ENCODE data around the gene INO80C.

Gene INO80C

DNA sequence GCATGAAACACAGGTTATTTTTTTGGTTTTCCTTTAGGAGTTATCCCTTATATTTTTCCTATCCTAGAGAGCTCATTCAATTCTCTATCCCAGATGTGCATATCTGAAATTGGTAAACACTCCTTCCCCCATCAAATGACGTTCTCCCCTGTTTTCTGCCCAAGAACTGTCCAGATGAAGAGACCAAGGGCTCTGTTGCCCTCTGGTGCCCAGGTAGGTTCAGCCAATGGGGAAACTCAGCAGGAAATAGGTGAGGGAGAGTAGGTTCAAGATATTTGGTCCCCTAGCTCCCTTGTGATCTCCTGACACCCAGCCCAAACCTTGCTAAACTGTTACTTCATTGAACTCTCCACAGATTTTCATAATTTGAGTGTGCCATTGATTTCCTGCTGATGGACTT is 14.1 kb upstream of the INO80C start:
- TF ChIP-seq, protein P1, sequence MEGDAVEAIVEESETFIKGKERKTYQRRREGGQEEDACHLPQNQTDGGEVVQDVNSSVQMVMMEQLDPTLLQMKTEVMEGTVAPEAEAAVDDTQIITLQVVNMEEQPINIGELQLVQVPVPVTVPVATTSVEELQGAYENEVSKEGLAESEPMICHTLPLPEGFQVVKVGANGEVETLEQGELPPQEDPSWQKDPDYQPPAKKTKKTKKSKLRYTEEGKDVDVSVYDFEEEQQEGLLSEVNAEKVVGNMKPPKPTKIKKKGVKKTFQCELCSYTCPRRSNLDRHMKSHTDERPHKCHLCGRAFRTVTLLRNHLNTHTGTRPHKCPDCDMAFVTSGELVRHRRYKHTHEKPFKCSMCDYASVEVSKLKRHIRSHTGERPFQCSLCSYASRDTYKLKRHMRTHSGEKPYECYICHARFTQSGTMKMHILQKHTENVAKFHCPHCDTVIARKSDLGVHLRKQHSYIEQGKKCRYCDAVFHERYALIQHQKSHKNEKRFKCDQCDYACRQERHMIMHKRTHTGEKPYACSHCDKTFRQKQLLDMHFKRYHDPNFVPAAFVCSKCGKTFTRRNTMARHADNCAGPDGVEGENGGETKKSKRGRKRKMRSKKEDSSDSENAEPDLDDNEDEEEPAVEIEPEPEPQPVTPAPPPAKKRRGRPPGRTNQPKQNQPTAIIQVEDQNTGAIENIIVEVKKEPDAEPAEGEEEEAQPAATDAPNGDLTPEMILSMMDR (IDR thresholded peaks at IDR 0.05; ENCODE audit: low read depth, low read length, missing control alignments), result peak; percentile 10
- no peaks in the 10 kb centered on the region for H3K36me3 ChIP-seq (replicated peaks)
- no peaks in the 10 kb centered on the region for H3K27me3 ChIP-seq (replicated peaks)
- no peak for DNase-seq
- H3K27ac ChIP-seq, result no peak overlapping the region
- in situ Hi-C loops (cut with HindIII; ENCODE audit: low pct_ligation_motif_present, low sequenced_read_pairs), result no loop called here
- no peak overlapping the region for H3K4me3 ChIP-seq (ENCODE audit: low read depth, low read length)

DNA sequence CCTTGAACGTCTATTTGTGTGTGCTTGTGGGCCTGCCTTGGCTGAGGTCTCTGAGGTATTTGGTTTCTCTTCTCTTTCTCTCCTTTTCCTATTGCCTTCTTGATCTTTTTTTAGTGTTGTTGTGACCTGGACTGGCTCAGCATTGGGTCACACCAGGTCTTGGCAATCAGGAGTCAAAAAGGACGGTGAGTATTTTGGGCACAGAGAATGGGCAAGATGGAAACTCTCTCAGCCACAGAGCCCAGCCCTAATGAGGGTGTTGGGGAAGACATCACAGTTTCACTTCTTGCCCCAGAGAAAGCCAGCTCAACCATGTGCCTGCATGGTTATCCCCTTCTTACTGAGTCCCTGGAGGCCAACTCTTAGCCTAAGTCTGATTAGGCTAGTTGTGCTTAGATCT is 13.7 kb upstream of the INO80C start:
- H3K27me3 ChIP-seq (replicated peaks), result no peaks in the 10 kb centered on the region
- H3K36me3 ChIP-seq (replicated peaks), result no peaks in the 10 kb centered on the region
- TF ChIP-seq, protein P1 (IDR thresholded peaks at IDR 0.05; ENCODE audit: low read depth, low read length, missing control alignments), result no peak
- in situ Hi-C loops (cut with HindIII; ENCODE audit: low pct_ligation_motif_present, low sequenced_read_pairs), result no loop called here
- DNase-seq, result no peak
- no peak overlapping the region for H3K4me3 ChIP-seq (ENCODE audit: low read depth, low read length)
- H3K27ac ChIP-seq, result no peak overlapping the region

DNA sequence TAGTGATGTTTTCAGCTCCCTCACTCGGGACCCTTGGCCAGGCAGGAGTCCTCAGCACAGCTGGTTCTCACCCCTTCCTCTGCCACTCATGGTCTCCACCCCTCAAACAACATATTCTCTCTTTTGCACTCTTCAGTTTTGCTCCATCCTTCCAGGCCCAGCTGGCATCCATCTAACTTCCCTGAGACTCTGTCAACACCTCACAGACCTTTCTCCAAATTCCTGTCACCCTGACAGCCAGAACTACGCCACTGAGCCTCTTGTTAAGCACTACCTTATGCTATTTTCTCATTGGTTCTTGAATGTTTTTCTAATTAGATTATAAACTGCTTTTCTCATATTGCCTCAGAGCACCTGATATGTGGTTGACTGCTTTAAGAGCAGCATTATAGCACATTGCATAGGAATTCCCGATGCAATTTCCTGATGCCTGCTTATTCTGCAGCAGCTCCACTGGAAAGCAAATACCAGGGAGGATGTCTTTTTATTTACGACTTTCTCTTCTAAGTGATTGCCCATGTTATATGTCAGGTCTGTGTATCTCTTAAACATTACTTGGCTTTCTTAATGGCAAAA is 12.4 kb upstream of the INO80C start:
- TF ChIP-seq, protein P1 (IDR thresholded peaks at IDR 0.05; ENCODE audit: low read depth, low read length, missing control alignments), result no peak

DNA sequence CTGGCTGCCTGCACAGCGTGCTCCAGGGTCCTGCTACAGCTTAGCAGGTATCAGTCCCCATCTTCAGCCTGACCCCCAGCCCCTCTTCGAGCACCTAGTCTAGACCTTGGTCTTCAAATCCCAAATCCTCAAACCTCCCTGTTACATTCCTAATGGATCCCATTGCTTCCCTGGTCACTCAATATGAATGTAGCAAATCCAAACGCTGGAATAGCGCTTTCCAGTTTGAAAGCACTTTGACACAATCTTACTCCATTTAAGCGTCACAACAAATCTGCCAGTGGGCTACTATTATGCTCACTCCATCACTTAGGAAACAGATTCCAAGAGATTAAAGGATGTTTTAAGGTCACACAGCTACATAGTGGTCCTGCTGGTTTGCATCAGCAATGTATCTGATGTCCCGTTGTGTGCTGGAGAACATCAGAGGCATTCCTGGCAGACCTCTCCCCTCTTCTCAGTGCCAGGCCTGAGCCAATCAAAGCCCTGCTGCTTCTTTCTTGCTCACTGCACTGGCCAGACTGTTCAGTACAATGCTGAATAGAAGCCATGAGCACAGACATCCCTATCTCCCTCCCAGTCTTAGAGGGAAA is 11.1 kb upstream of the INO80C start:
- no peaks in the 10 kb centered on the region for H3K36me3 ChIP-seq (replicated peaks)
- no peak for DNase-seq
- H3K4me3 ChIP-seq (ENCODE audit: low read depth, low read length), result no peak overlapping the region
- no peaks in the 10 kb centered on the region for H3K27me3 ChIP-seq (replicated peaks)
- TF ChIP-seq, protein P1 (IDR thresholded peaks at IDR 0.05; ENCODE audit: low read depth, low read length, missing control alignments), result no peak
- no peak overlapping the region for H3K27ac ChIP-seq
- in situ Hi-C loops (cut with HindIII; ENCODE audit: low pct_ligation_motif_present, low sequenced_read_pairs), result no loop called here

More for the DNA sequence above, 12.4 kb upstream of the INO80C start:
- Histone ChIP-seq H3K27me3 (replicated peaks) (no peaks in the 10 kb centered on the region), H3K4me3 (ENCODE audit: low read depth, low read length) (no peak overlapping the region), H3K36me3 (replicated peaks) (no peaks in the 10 kb centered on the region), H3K27ac (no peak overlapping the region)
- DNase-seq, result no peak
- in situ Hi-C loops (cut with HindIII; ENCODE audit: low pct_ligation_motif_present, low sequenced_read_pairs), result no loop called here

DNA sequence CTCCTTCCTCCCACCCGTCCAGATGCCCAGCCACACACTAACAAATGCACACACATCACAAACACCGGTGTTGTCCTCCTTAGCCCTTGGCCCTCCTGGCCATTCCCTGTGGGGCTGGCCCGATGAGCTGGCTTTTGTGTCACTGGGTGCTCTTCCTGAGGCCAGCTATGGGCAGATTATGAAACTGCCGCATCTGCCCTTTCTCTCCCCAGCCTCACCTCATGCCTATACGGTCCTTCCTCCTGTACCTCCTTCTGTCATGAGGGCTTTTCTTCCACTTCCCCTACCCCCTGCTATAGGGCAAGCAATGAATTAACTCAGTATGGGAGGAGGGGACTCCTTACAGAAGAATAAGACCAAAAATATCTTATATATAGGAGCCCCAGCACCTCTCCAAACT is 10.3 kb upstream of the INO80C start:
- TF ChIP-seq, protein P1 (IDR thresholded peaks at IDR 0.05; ENCODE audit: low read depth, low read length, missing control alignments), result no peak
- H3K27me3 ChIP-seq (replicated peaks), result no peaks in the 10 kb centered on the region
- in situ Hi-C loops (cut with HindIII; ENCODE audit: low pct_ligation_motif_present, low sequenced_read_pairs), result no loop called here
- H3K36me3 ChIP-seq (replicated peaks), result no peaks in the 10 kb centered on the region
- DNase-seq, result no peak
- no peak overlapping the region for H3K4me3 ChIP-seq (ENCODE audit: low read depth, low read length)
- no peak overlapping the region for H3K27ac ChIP-seq

DNA sequence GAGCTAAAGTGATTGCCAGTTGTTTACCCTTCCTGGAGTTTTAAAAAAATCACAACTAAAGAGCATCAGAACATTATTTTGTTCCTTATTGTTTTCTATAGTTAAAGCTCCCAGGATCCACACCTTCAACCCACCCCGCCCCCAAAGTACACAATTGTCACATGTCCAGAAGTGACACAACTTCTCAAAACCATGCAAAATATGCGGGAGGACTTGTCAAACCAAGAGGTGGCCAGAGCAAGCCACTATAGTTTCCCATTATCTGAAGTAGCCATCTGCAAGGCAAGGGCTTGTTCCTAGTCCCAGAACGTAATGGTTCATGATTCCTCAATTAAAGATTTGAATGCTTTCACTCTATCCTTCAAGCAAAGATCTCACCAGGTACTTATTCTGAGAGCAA is 9.9 kb upstream of the INO80C start:
- Histone ChIP-seq H3K27ac (no peak overlapping the region), H3K4me3 (ENCODE audit: low read depth, low read length) (no peak overlapping the region), H3K36me3 (replicated peaks) (no peaks in the 10 kb centered on the region), H3K27me3 (replicated peaks) (no peaks in the 10 kb centered on the region)
- TF ChIP-seq, protein P1 (IDR thresholded peaks at IDR 0.05; ENCODE audit: low read depth, low read length, missing control alignments), result no peak
- in situ Hi-C loops (cut with HindIII; ENCODE audit: low pct_ligation_motif_present, low sequenced_read_pairs), result no loop called here
- DNase-seq, result no peak
